HEK293 (cell line): ENCODE measurements around the gene B4GALT2.

Experiments used
- CTCF ChIA-PET: fragments of 350-600 bp; formaldehyde crosslinking; extraction: SDS; loops from one replicate; lab custom pipeline; 2021; ENCODE audit warnings: antibody characterized with exemption; lab: Yijun Ruan, JAX
- POLR2A ChIA-PET: fragments of 300-600 bp; formaldehyde crosslinking; extraction: SDS; loops from one replicate; lab custom pipeline; 2020; ENCODE audit warnings: antibody characterized with exemption, inconsistent platforms; lab: Yijun Ruan, JAX
- H3K27ac ChIP-seq: fragments of 200-500 bp; sonication (Bioruptor generic); 2 replicates; pipeline ENCODE4 v1.5.1; 2014; ENCODE audit warnings: low read depth, low read length, control low read depth, inconsistent platforms; ENCODE audit errors: extremely low read depth
- H3K36me3 ChIP-seq, 2 experiments: fragments of 200-500 bp in 1 of 2; sonication (Bioruptor generic) in 1 of 2; 1 replicate in 1 of 2; 2 replicates in 1 of 2; pipeline ENCODE4 v1.5.1; 2014 to 2017; ENCODE audit warnings: inconsistent platforms in 2 of 2, low read length in 2 of 2; ENCODE audit not compliant: control insufficient read depth in 2 of 2, insufficient read depth in 1 of 2
- H3K4me1 ChIP-seq: fragments of 200-500 bp; sonication (Bioruptor generic); 2 replicates; pipeline ENCODE4 v1.5.1; 2014; ENCODE audit warnings: mild to moderate bottlenecking, low read length, inconsistent platforms; ENCODE audit not compliant: control insufficient read depth, insufficient read depth
- H3K4me3 ChIP-seq: 2 replicates; pipeline ENCODE4 v1.5.1; 2011; ENCODE audit warnings: low read depth, mild to moderate bottlenecking, control low read depth, low read length, moderate library complexity
- H3K9me3 ChIP-seq: fragments of 200-500 bp; sonication (Bioruptor generic); 2 replicates; pipeline ENCODE4 v1.5.1; 2014; ENCODE audit warnings: low read depth, low read length, inconsistent platforms; ENCODE audit not compliant: control insufficient read depth, insufficient read depth
- BCL6B ChIP-seq: fragments of 450-650 bp; formaldehyde crosslinking; IDR thresholded peaks from 2 replicates; pipeline ENCODE4 v1.5.1; 2017; ENCODE audit warnings: missing biosample characterization, missing genetic modification characterization
- KLF7 ChIP-seq: fragments of 450-650 bp; formaldehyde crosslinking; IDR thresholded peaks from 2 replicates; pipeline ENCODE4 v1.5.1; 2016; ENCODE audit warnings: missing biosample characterization, missing genetic modification characterization, borderline replicate concordance
- KLF8 ChIP-seq: fragments of 450-650 bp; formaldehyde crosslinking; IDR thresholded peaks from 2 replicates; pipeline ENCODE4 v1.5.1; 2016; ENCODE audit warnings: missing biosample characterization, missing genetic modification characterization
- PBX3 ChIP-seq: sonication (generic); formaldehyde crosslinking; IDR thresholded peaks from 2 replicates; pipeline ENCODE4 v1.8.1; 2022; ENCODE audit warnings: mild to moderate bottlenecking, moderate library complexity, missing genetic modification reagents
- RBAK ChIP-seq: fragments of 450-650 bp; formaldehyde crosslinking; IDR thresholded peaks from 2 replicates; pipeline ENCODE4 v1.5.1; 2016; ENCODE audit warnings: missing biosample characterization, missing genetic modification characterization
- SP3 ChIP-seq: fragments of 450-650 bp; formaldehyde crosslinking; IDR thresholded peaks from 2 replicates; pipeline ENCODE4 v1.5.1; 2016; ENCODE audit warnings: missing biosample characterization, missing genetic modification characterization
- ZNF133 ChIP-seq: fragments of 450-650 bp; formaldehyde crosslinking; IDR thresholded peaks from 2 replicates; pipeline ENCODE4 v1.5.1; 2016; ENCODE audit warnings: missing biosample characterization, missing genetic modification characterization
- ZNF169 ChIP-seq: fragments of 450-650 bp; formaldehyde crosslinking; IDR thresholded peaks from 2 replicates; pipeline ENCODE4 v1.5.1; 2016; ENCODE audit warnings: missing biosample characterization, missing genetic modification characterization
- ZNF211 ChIP-seq: fragments of 450-650 bp; formaldehyde crosslinking; IDR thresholded peaks from 2 replicates; pipeline ENCODE4 v1.5.1; 2016; ENCODE audit warnings: low read depth, missing biosample characterization, missing genetic modification characterization
- ZNF26 ChIP-seq: fragments of 450-650 bp; formaldehyde crosslinking; IDR thresholded peaks from 2 replicates; pipeline ENCODE4 v1.5.1; 2016; ENCODE audit warnings: missing biosample characterization, missing genetic modification characterization
- ZNF426 ChIP-seq: fragments of 450-650 bp; formaldehyde crosslinking; IDR thresholded peaks from 2 replicates; pipeline ENCODE4 v1.5.1; 2017; ENCODE audit warnings: missing biosample characterization, missing genetic modification characterization, mild to moderate bottlenecking, inconsistent platforms, moderate library complexity
- ZNF707 ChIP-seq: fragments of 450-650 bp; formaldehyde crosslinking; IDR thresholded peaks from 2 replicates; pipeline ENCODE4 v1.5.1; 2016; ENCODE audit warnings: missing biosample characterization, missing genetic modification characterization
- ZNF777 ChIP-seq: fragments of 450-650 bp; formaldehyde crosslinking; IDR thresholded peaks from 2 replicates; pipeline ENCODE4 v1.5.1; 2017; ENCODE audit warnings: missing biosample characterization, missing genetic modification characterization, borderline replicate concordance
- ZSCAN23 ChIP-seq: fragments of 450-650 bp; formaldehyde crosslinking; IDR thresholded peaks from 2 replicates; pipeline ENCODE4 v1.5.1; 2016; ENCODE audit warnings: missing biosample characterization, missing genetic modification characterization
- TF ChIP-seq, protein P1 (sequence below): fragments of 450-650 bp; formaldehyde crosslinking; IDR thresholded peaks from 2 replicates; pipeline ENCODE4 v1.5.1; 2016; ENCODE audit warnings: missing biosample characterization, missing genetic modification characterization, low read depth
- TF ChIP-seq, protein P2 (sequence below): fragments of 450-650 bp; formaldehyde crosslinking; IDR thresholded peaks from 2 replicates; pipeline ENCODE4 v1.5.1; 2016; ENCODE audit warnings: missing biosample characterization, missing genetic modification characterization
- TF ChIP-seq, protein P3 (sequence below): fragments of 450-650 bp; formaldehyde crosslinking; IDR thresholded peaks from 2 replicates; pipeline ENCODE4 v1.5.1; 2016; ENCODE audit warnings: missing biosample characterization, missing genetic modification characterization

The B4GALT2 gene

DNA sequence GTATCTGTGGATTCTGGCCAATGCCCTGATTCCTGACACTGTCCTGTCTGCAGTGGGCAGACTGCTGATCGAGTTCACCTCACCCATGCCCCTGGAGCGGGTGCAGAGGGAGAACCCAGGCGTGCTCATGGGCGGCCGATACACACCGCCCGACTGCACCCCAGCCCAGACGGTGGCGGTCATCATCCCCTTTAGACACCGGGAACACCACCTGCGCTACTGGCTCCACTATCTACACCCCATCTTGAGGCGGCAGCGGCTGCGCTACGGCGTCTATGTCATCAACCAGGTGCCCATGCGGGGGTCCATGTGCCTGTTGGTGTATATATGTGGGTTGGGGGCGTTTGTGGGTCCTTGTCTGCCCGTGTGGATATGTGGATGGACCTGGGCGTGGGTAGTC lies 2.6 kb downstream of the B4GALT2 start (continued):
- no peak for TF ChIP-seq PBX3 (CRISPR knock-in tag)
- no peak for TF ChIP-seq SP3 (tag by site-specific recombination)
- TF ChIP-seq ZNF426 = no peak
- TF ChIP-seq, protein P1, sequence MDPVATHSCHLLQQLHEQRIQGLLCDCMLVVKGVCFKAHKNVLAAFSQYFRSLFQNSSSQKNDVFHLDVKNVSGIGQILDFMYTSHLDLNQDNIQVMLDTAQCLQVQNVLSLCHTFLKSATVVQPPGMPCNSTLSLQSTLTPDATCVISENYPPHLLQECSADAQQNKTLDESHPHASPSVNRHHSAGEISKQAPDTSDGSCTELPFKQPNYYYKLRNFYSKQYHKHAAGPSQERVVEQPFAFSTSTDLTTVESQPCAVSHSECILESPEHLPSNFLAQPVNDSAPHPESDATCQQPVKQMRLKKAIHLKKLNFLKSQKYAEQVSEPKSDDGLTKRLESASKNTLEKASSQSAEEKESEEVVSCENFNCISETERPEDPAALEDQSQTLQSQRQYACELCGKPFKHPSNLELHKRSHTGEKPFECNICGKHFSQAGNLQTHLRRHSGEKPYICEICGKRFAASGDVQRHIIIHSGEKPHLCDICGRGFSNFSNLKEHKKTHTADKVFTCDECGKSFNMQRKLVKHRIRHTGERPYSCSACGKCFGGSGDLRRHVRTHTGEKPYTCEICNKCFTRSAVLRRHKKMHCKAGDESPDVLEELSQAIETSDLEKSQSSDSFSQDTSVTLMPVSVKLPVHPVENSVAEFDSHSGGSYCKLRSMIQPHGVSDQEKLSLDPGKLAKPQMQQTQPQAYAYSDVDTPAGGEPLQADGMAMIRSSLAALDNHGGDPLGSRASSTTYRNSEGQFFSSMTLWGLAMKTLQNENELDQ (tag by site-specific recombination) = no peak
- TF ChIP-seq ZNF211 (tag by site-specific recombination) = no peak

GRCh38 chr1:43982241-43982640 lies 3.2 kb downstream of the B4GALT2 start:
- H3K9me3 ChIP-seq = no peaks in the 10 kb centered on the region
- peaks cover 5 to 80% of the 10 kb centered on the region in 2 experiments for H3K36me3 ChIP-seq
- H3K27ac ChIP-seq = no peak overlapping the region
- CTCF ChIA-PET = no interaction called here
- H3K4me1 ChIP-seq = peaks cover 3% of the 10 kb centered on the region; the same call in 1 of the 2 replicates
- TF ChIP-seq ZNF777 = no peak
- TF ChIP-seq BCL6B (tag by site-specific recombination) = no peak
- TF ChIP-seq ZNF26 (tag by site-specific recombination) = no peak
- TF ChIP-seq, protein P2, sequence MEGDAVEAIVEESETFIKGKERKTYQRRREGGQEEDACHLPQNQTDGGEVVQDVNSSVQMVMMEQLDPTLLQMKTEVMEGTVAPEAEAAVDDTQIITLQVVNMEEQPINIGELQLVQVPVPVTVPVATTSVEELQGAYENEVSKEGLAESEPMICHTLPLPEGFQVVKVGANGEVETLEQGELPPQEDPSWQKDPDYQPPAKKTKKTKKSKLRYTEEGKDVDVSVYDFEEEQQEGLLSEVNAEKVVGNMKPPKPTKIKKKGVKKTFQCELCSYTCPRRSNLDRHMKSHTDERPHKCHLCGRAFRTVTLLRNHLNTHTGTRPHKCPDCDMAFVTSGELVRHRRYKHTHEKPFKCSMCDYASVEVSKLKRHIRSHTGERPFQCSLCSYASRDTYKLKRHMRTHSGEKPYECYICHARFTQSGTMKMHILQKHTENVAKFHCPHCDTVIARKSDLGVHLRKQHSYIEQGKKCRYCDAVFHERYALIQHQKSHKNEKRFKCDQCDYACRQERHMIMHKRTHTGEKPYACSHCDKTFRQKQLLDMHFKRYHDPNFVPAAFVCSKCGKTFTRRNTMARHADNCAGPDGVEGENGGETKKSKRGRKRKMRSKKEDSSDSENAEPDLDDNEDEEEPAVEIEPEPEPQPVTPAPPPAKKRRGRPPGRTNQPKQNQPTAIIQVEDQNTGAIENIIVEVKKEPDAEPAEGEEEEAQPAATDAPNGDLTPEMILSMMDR (tag by site-specific recombination) = no peak
- TF ChIP-seq KLF8 (tag by site-specific recombination) = no peak
- TF ChIP-seq ZNF707 (tag by site-specific recombination) = no peak
- no peak for TF ChIP-seq ZNF169
- TF ChIP-seq RBAK (tag by site-specific recombination) = no peak
- no peak for TF ChIP-seq KLF7
- TF ChIP-seq ZSCAN23 (tag by site-specific recombination) = no peak
- TF ChIP-seq ZNF133 = no peak
- TF ChIP-seq, protein P3, sequence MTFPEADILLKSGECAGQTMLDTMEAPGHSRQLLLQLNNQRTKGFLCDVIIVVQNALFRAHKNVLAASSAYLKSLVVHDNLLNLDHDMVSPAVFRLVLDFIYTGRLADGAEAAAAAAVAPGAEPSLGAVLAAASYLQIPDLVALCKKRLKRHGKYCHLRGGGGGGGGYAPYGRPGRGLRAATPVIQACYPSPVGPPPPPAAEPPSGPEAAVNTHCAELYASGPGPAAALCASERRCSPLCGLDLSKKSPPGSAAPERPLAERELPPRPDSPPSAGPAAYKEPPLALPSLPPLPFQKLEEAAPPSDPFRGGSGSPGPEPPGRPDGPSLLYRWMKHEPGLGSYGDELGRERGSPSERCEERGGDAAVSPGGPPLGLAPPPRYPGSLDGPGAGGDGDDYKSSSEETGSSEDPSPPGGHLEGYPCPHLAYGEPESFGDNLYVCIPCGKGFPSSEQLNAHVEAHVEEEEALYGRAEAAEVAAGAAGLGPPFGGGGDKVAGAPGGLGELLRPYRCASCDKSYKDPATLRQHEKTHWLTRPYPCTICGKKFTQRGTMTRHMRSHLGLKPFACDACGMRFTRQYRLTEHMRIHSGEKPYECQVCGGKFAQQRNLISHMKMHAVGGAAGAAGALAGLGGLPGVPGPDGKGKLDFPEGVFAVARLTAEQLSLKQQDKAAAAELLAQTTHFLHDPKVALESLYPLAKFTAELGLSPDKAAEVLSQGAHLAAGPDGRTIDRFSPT (tag by site-specific recombination) = no peak
- POLR2A ChIA-PET = no interaction called here
- H3K4me3 ChIP-seq = no peak overlapping the region
